Coronary artery (tissue), 2 donors: ENCODE measurements around the gene SLC4A8.

ENCODE experiments used
- DNase-seq: peaks from one replicate; pipeline ENCODE4 v3.0.0-alpha.2; 2017; ENCODE audit warnings: low spot score
- H3K27ac ChIP-seq, 2 donors: fragments of 200-600 bp; sonication (generic); one replicate each; pipeline ENCODE4 v1.5.1; 2016 to 2019
- H3K4me3 ChIP-seq: fragments of 200-600 bp; sonication (generic); 2 replicates; pipeline ENCODE4 v1.5.1; 2016; ENCODE audit warnings: mild to moderate bottlenecking, moderate library complexity
- CTCF ChIP-seq: fragments of 200-600 bp; sonication (generic); IDR thresholded peaks from one replicate; pipeline ENCODE4 v1.5.1; 2019; ENCODE audit warnings: antibody characterized with exemption

SLC4A8 gene

DNA sequence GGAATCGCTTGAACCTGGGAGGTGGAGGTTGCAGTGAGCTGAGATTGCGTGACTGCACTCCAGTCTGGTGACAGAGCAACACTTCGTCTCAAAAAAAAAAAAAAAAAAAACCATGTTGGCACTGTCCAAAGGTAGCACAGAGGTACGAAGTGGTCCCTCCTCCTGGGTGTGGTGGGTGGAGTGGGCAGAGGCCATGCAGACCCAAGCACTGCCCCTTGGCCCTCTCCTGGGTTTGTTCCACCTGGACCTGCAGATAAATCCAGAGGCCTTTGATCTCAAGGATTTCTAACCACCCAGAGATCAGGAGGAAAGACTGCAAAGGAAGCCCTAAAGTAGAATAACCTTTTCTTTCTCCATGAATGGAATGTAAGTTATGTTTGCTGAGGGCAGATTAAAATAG is 24.7 kb upstream of the SLC4A8 start:
- Histone ChIP-seq H3K27ac (no peak overlapping the region), H3K4me3 (no peak overlapping the region)
- no peak for TF ChIP-seq CTCF
- no peak for DNase-seq

DNA sequence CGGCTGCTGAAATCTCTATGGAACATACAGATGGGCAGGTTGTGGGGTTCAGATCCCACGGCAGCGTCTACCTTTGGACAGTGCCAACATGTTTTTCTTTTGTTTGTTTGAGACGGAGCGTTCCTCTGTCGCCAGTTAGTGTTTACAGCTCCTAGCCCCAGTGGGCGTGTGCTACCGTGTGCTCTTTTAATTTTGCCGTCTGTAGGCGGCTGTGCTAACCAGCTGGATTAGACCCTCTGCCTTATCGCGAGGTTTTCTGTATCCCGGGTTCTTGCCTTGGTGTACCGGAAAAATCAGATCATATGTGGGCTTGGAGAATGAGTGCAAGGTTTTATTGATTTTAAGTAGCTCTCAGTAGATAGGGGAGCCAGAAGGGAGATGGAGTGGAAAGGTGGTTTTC is 23.6 kb upstream of the SLC4A8 start:
- Histone ChIP-seq H3K27ac (no peak overlapping the region), H3K4me3 (no peak overlapping the region)
- TF ChIP-seq CTCF: no peak
- no peak for DNase-seq

DNA sequence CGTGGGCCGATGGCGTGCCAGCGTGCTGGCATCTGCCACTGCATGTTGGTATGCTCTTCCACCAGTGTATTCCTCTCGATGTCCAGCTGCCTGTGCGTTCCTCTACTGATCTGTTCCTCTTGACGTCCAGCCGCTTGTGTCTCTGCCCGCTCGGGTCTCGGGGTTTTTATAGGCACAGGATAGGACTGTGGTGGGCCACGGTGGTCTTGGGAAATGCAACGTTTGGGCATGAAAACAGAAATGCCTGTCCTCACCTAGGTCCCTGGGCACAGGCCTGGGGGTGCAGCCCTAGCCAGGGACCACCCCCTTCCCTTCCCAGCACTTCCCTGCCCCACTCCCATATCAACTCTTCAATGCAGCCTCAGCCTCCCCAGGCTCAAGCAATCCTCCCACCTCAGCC is 23.1 kb upstream of the SLC4A8 start:
- Histone ChIP-seq H3K4me3 (no peak overlapping the region), H3K27ac (no peak overlapping the region)
- DNase-seq: no peak
- no peak for TF ChIP-seq CTCF

DNA sequence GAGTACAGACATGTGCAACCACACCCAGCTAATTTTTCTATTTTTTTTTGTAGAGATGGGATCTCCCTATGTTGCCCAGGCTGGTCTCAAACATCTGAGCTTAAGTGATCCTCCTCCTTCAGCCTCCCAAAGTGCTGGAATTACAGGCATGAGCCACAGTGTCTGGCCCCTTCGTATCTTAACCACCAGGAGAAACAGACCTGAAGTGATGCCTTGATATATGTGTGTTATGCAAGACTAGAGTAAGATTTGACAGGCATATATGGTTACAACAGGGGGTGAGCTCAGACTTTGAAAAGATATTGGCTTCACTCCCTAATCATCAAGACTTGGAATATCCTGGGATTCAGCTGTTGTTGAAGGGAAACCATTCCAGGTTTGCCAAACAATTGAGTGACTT is 22.7 kb upstream of the SLC4A8 start:
- no peak overlapping the region for H3K4me3 ChIP-seq
- no peak for TF ChIP-seq CTCF
- no peak for DNase-seq
- no peak overlapping the region for H3K27ac ChIP-seq

DNA sequence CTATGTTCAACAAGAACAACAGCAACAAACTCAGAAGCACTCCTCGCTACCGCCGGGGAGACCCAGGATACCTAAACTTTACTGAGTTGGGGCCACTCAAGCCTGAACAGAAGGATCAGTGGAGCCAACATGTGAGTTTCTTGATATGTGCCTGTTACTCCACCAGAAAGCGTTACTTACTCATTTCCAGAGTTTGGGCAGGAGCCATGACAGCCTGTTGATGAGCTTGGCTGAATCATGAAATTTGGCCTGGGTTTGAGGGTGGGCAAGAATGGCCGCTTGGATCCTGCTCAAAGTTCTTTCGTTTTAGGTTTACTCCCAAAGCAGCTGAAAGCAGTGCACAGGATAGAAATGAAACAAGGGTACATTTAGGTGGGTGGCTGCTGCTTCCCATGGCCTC is 21.5 kb upstream of the SLC4A8 start:
- TF ChIP-seq CTCF: no peak
- no peak for DNase-seq
- H3K4me3 ChIP-seq: no peak overlapping the region
- H3K27ac ChIP-seq: no peak overlapping the region

DNA sequence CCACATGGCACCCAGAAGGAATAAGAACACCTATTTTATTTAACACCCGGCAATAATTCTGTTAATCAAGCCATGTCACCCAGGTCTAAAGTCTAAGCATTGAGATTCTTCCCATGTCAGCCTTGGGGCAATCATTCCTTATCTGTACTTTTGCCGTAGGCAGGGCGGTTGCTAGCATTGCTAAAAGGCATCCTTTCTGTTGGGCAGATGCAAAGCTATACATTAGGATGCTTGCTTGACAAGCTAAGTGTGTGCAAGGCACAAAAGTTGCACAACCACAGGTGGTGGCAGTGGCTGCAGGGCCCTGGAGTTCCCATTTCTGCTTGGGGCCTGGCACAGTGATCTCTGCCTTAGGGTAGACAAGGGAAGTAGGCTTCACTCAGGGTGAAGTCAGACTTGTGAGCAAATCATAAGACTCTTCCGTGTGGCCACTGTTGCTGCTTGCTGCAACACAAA is 20.9 kb upstream of the SLC4A8 start:
- DNase-seq: no peak
- no peak overlapping the region for H3K4me3 ChIP-seq
- H3K27ac ChIP-seq: no peak overlapping the region
- TF ChIP-seq CTCF: no peak

DNA sequence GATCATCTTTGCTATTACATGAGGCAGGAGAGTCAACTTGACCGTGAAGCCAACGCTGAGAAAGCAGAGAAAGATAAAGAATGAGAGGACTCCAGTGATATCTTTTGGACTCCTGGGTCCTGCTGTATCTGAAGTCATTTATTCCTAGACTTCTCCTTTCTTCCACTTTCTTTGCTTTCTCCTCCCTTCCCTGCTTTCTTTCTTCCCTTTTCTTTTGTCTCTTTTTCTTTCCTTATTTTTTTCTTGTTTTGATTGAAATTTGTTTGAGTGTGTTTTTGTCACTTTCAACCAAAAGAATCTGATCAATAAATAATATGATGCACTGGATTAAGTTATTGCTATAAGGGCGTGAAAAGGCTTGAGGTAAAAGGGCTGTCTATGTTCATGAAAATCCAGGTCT is 20.0 kb upstream of the SLC4A8 start:
- Histone ChIP-seq H3K27ac (no peak overlapping the region), H3K4me3 (no peak overlapping the region)
- no peak for TF ChIP-seq CTCF
- DNase-seq: no peak
